ENCODE results near the gene KCNS3. TPM values are rescaled to one million over a fixed set of nuclear protein-coding genes. Genes with fewer than 3 reads are reported as not detected.

Gene KCNS3
- total and polyA plus RNA-seq, 9 of the 15 experiments (the other 6 are each of a cell fraction or from before 2014, with no cell fraction given), result 0.01 to 0.75 (median 0.25) TPM

DNA sequence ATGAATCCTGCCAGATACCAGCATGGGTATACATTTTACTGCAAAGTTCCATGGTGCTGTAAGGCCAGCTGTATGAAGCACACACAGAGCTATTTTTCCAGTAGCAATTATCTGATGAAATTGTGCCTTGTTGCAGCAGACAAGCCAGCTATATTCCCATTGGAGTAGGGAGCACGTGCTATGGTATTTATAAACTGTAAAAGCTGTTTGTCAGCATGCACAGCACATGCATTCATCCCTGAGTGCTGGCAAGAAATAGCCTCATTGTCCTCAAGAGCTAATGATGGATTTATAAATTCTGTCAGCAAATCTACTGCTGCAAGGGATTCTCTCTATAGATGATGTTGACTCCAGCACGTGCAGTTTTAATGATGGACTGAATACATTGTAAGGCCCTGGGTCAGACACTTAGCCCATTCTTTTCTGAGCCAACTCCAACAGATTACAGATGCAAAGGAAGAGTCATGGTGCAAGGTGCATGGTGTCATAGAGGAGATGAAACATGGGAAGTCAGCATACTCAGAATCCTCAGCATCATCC, 61.7 kb downstream of the KCNS3 start:
- Histone ChIP-seq H3K27ac (ENCODE audit: extremely low read depth, low read depth, low read length) (no peak overlapping the region), H3K4me2 (ENCODE audit: insufficient read depth, low read length) (no peak overlapping the region), H2AFZ (ENCODE audit: low read depth, low read length) (no peak overlapping the region), H3K79me2 (ENCODE audit: control insufficient read depth, insufficient read depth, low read length) (no peaks in the 10 kb centered on the region), H3K9ac (ENCODE audit: insufficient read depth in 1 of 2, low read depth in 2 of 2, low read length in 2 of 2) (no peak overlapping the region), H4K20me1 (replicated peaks; ENCODE audit: control insufficient read depth, insufficient read depth, low read length) (no peaks in the 10 kb centered on the region), H3K9me1 (ENCODE audit: control insufficient read depth, insufficient read depth, low read length) (no peaks in the 10 kb centered on the region), H3K9me3 (replicated peaks; ENCODE audit: control insufficient read depth, insufficient read depth, low read depth, low read length) (no peaks in the 10 kb centered on the region), H3K4me3 (no peak overlapping the region), H3K27me3 (ENCODE audit: control insufficient read depth in 2 of 2, insufficient read depth in 2 of 2, low read length in 2 of 2) (no peaks in the 10 kb centered on the region), H3K36me3 (ENCODE audit: control insufficient read depth, insufficient read depth, low read length) (no peaks in the 10 kb centered on the region), H3K4me1 (replicated peaks in 1 of 2; ENCODE audit: control insufficient read depth in 2 of 2, insufficient read depth in 2 of 2, low read length in 2 of 2) (no peaks in the 10 kb centered on the region)
- intact Hi-C loops (cut with micrococcal nuclease) (no loop called here), in situ Hi-C loops (cut with MboI) (no loop called here)
- ATAC-seq (no peak), FAIRE-seq (no peak), DNase-seq (ENCODE audit: extremely low read depth in 1 of 4, low spot score in 3 of 4) (no peak)
- ChIA-PET CTCF (ENCODE audit: low intra/inter-chr PET ratio) (no interaction called here), POLR2A (no interaction called here)
- 0% methylated on average over 2 of the region's 2 CpGs for WGBS (ENCODE audit: insufficient coverage, low coverage, missing lambda C conversion rate)
- TF ChIP-seq, protein P1, sequence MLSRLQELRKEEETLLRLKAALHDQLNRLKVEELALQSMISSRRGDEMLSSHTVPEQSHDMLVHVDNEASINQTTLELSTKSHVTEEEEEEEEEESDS (CRISPR knock-in tag; IDR thresholded peaks at IDR 0.05), result no peak
- TF ChIP-seq TOE1 (IDR thresholded peaks at IDR 0.05; ENCODE audit: borderline replicate concordance) (no peak), TOE1 (CRISPR knock-in tag; IDR thresholded peaks at IDR 0.05; ENCODE audit: borderline replicate concordance, low read depth) (no peak), KLF16 (IDR thresholded peaks at IDR 0.05) (no peak)
- TF ChIP-seq, protein P2, sequence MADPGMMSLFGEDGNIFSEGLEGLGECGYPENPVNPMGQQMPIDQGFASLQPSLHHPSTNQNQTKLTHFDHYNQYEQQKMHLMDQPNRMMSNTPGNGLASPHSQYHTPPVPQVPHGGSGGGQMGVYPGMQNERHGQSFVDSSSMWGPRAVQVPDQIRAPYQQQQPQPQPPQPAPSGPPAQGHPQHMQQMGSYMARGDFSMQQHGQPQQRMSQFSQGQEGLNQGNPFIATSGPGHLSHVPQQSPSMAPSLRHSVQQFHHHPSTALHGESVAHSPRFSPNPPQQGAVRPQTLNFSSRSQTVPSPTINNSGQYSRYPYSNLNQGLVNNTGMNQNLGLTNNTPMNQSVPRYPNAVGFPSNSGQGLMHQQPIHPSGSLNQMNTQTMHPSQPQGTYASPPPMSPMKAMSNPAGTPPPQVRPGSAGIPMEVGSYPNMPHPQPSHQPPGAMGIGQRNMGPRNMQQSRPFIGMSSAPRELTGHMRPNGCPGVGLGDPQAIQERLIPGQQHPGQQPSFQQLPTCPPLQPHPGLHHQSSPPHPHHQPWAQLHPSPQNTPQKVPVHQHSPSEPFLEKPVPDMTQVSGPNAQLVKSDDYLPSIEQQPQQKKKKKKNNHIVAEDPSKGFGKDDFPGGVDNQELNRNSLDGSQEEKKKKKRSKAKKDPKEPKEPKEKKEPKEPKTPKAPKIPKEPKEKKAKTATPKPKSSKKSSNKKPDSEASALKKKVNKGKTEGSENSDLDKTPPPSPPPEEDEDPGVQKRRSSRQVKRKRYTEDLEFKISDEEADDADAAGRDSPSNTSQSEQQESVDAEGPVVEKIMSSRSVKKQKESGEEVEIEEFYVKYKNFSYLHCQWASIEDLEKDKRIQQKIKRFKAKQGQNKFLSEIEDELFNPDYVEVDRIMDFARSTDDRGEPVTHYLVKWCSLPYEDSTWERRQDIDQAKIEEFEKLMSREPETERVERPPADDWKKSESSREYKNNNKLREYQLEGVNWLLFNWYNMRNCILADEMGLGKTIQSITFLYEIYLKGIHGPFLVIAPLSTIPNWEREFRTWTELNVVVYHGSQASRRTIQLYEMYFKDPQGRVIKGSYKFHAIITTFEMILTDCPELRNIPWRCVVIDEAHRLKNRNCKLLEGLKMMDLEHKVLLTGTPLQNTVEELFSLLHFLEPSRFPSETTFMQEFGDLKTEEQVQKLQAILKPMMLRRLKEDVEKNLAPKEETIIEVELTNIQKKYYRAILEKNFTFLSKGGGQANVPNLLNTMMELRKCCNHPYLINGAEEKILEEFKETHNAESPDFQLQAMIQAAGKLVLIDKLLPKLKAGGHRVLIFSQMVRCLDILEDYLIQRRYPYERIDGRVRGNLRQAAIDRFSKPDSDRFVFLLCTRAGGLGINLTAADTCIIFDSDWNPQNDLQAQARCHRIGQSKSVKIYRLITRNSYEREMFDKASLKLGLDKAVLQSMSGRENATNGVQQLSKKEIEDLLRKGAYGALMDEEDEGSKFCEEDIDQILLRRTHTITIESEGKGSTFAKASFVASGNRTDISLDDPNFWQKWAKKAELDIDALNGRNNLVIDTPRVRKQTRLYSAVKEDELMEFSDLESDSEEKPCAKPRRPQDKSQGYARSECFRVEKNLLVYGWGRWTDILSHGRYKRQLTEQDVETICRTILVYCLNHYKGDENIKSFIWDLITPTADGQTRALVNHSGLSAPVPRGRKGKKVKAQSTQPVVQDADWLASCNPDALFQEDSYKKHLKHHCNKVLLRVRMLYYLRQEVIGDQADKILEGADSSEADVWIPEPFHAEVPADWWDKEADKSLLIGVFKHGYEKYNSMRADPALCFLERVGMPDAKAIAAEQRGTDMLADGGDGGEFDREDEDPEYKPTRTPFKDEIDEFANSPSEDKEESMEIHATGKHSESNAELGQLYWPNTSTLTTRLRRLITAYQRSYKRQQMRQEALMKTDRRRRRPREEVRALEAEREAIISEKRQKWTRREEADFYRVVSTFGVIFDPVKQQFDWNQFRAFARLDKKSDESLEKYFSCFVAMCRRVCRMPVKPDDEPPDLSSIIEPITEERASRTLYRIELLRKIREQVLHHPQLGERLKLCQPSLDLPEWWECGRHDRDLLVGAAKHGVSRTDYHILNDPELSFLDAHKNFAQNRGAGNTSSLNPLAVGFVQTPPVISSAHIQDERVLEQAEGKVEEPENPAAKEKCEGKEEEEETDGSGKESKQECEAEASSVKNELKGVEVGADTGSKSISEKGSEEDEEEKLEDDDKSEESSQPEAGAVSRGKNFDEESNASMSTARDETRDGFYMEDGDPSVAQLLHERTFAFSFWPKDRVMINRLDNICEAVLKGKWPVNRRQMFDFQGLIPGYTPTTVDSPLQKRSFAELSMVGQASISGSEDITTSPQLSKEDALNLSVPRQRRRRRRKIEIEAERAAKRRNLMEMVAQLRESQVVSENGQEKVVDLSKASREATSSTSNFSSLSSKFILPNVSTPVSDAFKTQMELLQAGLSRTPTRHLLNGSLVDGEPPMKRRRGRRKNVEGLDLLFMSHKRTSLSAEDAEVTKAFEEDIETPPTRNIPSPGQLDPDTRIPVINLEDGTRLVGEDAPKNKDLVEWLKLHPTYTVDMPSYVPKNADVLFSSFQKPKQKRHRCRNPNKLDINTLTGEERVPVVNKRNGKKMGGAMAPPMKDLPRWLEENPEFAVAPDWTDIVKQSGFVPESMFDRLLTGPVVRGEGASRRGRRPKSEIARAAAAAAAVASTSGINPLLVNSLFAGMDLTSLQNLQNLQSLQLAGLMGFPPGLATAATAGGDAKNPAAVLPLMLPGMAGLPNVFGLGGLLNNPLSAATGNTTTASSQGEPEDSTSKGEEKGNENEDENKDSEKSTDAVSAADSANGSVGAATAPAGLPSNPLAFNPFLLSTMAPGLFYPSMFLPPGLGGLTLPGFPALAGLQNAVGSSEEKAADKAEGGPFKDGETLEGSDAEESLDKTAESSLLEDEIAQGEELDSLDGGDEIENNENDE (IDR thresholded peaks at IDR 0.05; ENCODE audit: low read depth, low read length), result no peak
- BruUV-seq (replicated peaks), result no TSS peak
